CD8-positive, alpha-beta memory T cell (primary cell): Measurements from ENCODE around the gene ZNF189. TPM values are rescaled to one million over a fixed set of nuclear protein-coding genes. Genes with fewer than 3 reads are reported as not detected.

Experiments
- CTCF ChIA-PET: fragments of 350-600 bp; sonication (Branson Sonifier 250); formaldehyde crosslinking; loops from one replicate; lab custom pipeline; 2021; ENCODE audit warnings: antibody characterized with exemption; lab: Charles Lee
- POLR2A ChIA-PET: fragments of 350-600 bp; sonication (Branson Sonifier 250); formaldehyde crosslinking; loops from one replicate; lab custom pipeline; 2021; ENCODE audit warnings: antibody characterized with exemption; lab: Charles Lee
- DNase-seq, 5 donors: peaks; one replicate each; pipeline versions ENCODE4 v3.0.0 to v3.0.0-alpha.2; 2020 to 2022; ENCODE audit warnings: mixed read lengths in 1 of 5
- H3K27ac ChIP-seq: one replicate; pipeline ENCODE4 v1.7.0; 2013; ENCODE audit warnings: low read depth, mild to moderate bottlenecking, low read length, moderate library complexity
- H3K27me3 ChIP-seq: 2 replicates; pipeline ENCODE4 v1.7.0; 2013; ENCODE audit warnings: low read length, mild to moderate bottlenecking; ENCODE audit not compliant: insufficient read depth, poor library complexity, severe bottlenecking
- H3K36me3 ChIP-seq: 2 replicates; pipeline ENCODE4 v1.7.0; 2013; ENCODE audit warnings: mild to moderate bottlenecking, low read length, moderate library complexity; ENCODE audit not compliant: insufficient read depth
- H3K4me1 ChIP-seq: 2 replicates; pipeline ENCODE4 v1.7.0; 2013; ENCODE audit warnings: mild to moderate bottlenecking, low read length, moderate library complexity; ENCODE audit not compliant: insufficient read depth
- H3K4me3 ChIP-seq: 2 replicates; pipeline ENCODE4 v1.7.0; 2013; ENCODE audit warnings: mild to moderate bottlenecking, low read length
- H3K9me3 ChIP-seq: 2 replicates; pipeline ENCODE4 v1.7.0; 2013; ENCODE audit warnings: mild to moderate bottlenecking, low read length
- H3K27ac Mint-ChIP-seq, 8 donors: one replicate each; pipeline ENCODE4 v1.8.0; 2020 to 2021; ENCODE audit warnings: mixed read lengths in 8 of 8, mild to moderate bottlenecking in 6 of 8, inconsistent platforms in 3 of 8, moderate library complexity in 3 of 8
- H3K27me3 Mint-ChIP-seq, 2 donors: one replicate each; pipeline ENCODE4 v1.8.0; 2020 to 2021; ENCODE audit warnings: mixed read lengths in 2 of 2, mild to moderate bottlenecking in 1 of 2, moderate library complexity in 1 of 2
- H3K36me3 Mint-ChIP-seq, 3 donors: one replicate each; pipeline ENCODE4 v1.8.0; 2020 to 2021; ENCODE audit warnings: mixed read lengths in 3 of 3, inconsistent platforms in 1 of 3, mild to moderate bottlenecking in 1 of 3
- H3K4me1 Mint-ChIP-seq, 3 donors: one replicate each; pipeline ENCODE4 v1.8.0; 2020 to 2021; ENCODE audit warnings: mixed read lengths in 3 of 3, inconsistent platforms in 1 of 3, mild to moderate bottlenecking in 1 of 3
- H3K4me3 Mint-ChIP-seq, 7 donors: one replicate each; pipeline ENCODE4 v1.8.0; 2020 to 2021; ENCODE audit warnings: mixed read lengths in 7 of 7, mild to moderate bottlenecking in 6 of 7, moderate library complexity in 4 of 7, inconsistent platforms in 2 of 7
- H3K9me3 Mint-ChIP-seq, 5 donors: one replicate each; pipeline ENCODE4 v1.8.0; 2020 to 2022; ENCODE audit warnings: mixed read lengths in 5 of 5, mild to moderate bottlenecking in 3 of 5, moderate library complexity in 2 of 5, inconsistent platforms in 1 of 5
- polyA plus RNA-seq: library from polyadenylated mRNA; unstranded; fragments of 300-500 nt; fragmentation: Illumina TruSeq; gene quantifications from one replicate; pipeline ENCODE4 v1.2.3, GENCODE V29; 2021
- total RNA-seq, 2 experiments: library from RNA; stranded (reverse); gene quantifications; one replicate each; pipeline ENCODE4 v1.2.3, GENCODE V29; 2021

ZNF189 gene
- total and polyA plus RNA-seq, 3 experiments from 2014 or later, result 2.9 to 9.9 (median 9.7) TPM

- Mint-ChIP-seq H3K27me3 (no peaks in the 10 kb centered on the region), H3K4me3 (peak overlapping the region; percentile 96 to 100 (median 98)), H3K36me3 (peaks cover 38 to 78% (median 52%) of the 10 kb centered on the region in 3 donors), H3K9me3 (peaks cover 0 to 12% (median 5%) of the 10 kb centered on the region in 5 donors), H3K4me1 (peaks cover 75 to 84% (median 84%) of the 10 kb centered on the region in 3 donors), H3K27ac (peak overlapping the region in 7 of 8 donors; percentile 97 to 100 (median 100))
- no peak for DNase-seq
- ChIA-PET POLR2A (no interaction called here), CTCF (interaction anchor here (0.9 to 1.5 kb wide), 2 partner anchors 11 to 12 kb away, joined by 3 to 6 read pairs; no protein-coding TSS in a partner anchor)
- H3K27ac ChIP-seq, result peak overlapping the region; percentile 98
- H3K27me3 ChIP-seq, result no peaks in the 10 kb centered on the region
- peaks cover 50% of the 10 kb centered on the region for H3K4me1 ChIP-seq
- peak overlapping the region; percentile 93 for H3K4me3 ChIP-seq
- H3K36me3 ChIP-seq, result peaks cover 36% of the 10 kb centered on the region
- H3K9me3 ChIP-seq, result no peaks in the 10 kb centered on the region
These were observed 956 bp downstream of the ZNF189 start for GRCh38 chr9:101399643-101399970.

GRCh38 chr9:101400120-101400519 lies 1.5 kb downstream of the ZNF189 start:
- H3K36me3 Mint-ChIP-seq, result peaks cover 41 to 78% (median 54%) of the 10 kb centered on the region in 3 donors
- CTCF ChIA-PET, result interaction anchor here (0.9 to 1.3 kb wide), 2 partner anchors 12 to 130 kb away, joined by 3 to 4 read pairs; no protein-coding TSS in a partner anchor
- no peak for DNase-seq

GRCh38 chr9:101403516-101404285 lies 5.0 kb downstream of the ZNF189 start:
- H3K4me1 ChIP-seq, result peaks cover 24% of the 10 kb centered on the region
- H3K36me3 ChIP-seq, result peaks cover 64% of the 10 kb centered on the region
- ChIA-PET CTCF (no interaction called here), POLR2A (no interaction called here)
- H3K27ac Mint-ChIP-seq, result no peak overlapping the region
- no peak for DNase-seq
- H3K27ac ChIP-seq, result no peak overlapping the region
- H3K9me3 ChIP-seq, result peaks cover 19% of the 10 kb centered on the region
- no peak overlapping the region for H3K4me3 ChIP-seq
- peak overlapping the region in 1 of 7 donors; percentile 40 for H3K4me3 Mint-ChIP-seq
- H3K27me3 ChIP-seq, result no peaks in the 10 kb centered on the region
- H3K27me3 Mint-ChIP-seq, result no peaks in the 10 kb centered on the region
- H3K36me3 Mint-ChIP-seq, result peaks cover 68 to 85% (median 83%) of the 10 kb centered on the region in 3 donors
- peaks cover 39 to 47% (median 44%) of the 10 kb centered on the region in 3 donors for H3K4me1 Mint-ChIP-seq
- peaks cover 33 to 46% (median 41%) of the 10 kb centered on the region in 5 donors for H3K9me3 Mint-ChIP-seq

More at GRCh38 chr9:101400120-101400519, 1.5 kb downstream of the ZNF189 start:
- Histone ChIP-seq H3K27me3 (no peaks in the 10 kb centered on the region), H3K4me1 (peaks cover 46% of the 10 kb centered on the region), H3K4me3 (no peak overlapping the region), H3K9me3 (peaks cover 5% of the 10 kb centered on the region), H3K36me3 (peaks cover 41% of the 10 kb centered on the region), H3K27ac (no peak overlapping the region)
- peak overlapping the region in 7 of 8 donors; percentile 8 to 100 (median 70) for H3K27ac Mint-ChIP-seq
- POLR2A ChIA-PET, result no interaction called here
- peaks cover 3 to 18% (median 10%) of the 10 kb centered on the region in 5 donors for H3K9me3 Mint-ChIP-seq
- H3K4me3 Mint-ChIP-seq, result peak overlapping the region; percentile 96 to 100 (median 98)
- H3K27me3 Mint-ChIP-seq, result no peaks in the 10 kb centered on the region
- H3K4me1 Mint-ChIP-seq, result peaks cover 69 to 79% (median 79%) of the 10 kb centered on the region in 3 donors

GRCh38 chr9:101408374-101409078 lies 9.9 kb downstream of the ZNF189 start:
- Mint-ChIP-seq H3K4me3 (no peak overlapping the region), H3K27me3 (no peaks in the 10 kb centered on the region), H3K9me3 (peaks cover 59 to 89% (median 79%) of the 10 kb centered on the region in 5 donors), H3K4me1 (peaks cover 1 to 5% (median 4%) of the 10 kb centered on the region in 3 donors), H3K36me3 (peaks cover 52 to 85% (median 75%) of the 10 kb centered on the region in 3 donors), H3K27ac (no peak overlapping the region)
- ChIA-PET CTCF (interaction anchor here (1.0 kb wide), 1 partner anchor 10 kb away, joined by 3 read pairs; the partner anchor contains the start of genes MRPL50 and ZNF189), POLR2A (no interaction called here)
- Histone ChIP-seq H3K9me3 (peaks cover 52% of the 10 kb centered on the region), H3K27ac (no peak overlapping the region), H3K4me1 (no peaks in the 10 kb centered on the region), H3K36me3 (peaks cover 46% of the 10 kb centered on the region), H3K4me3 (peak overlapping the region; percentile 1), H3K27me3 (no peaks in the 10 kb centered on the region)
- no peak for DNase-seq

GRCh38 chr9:101409079-101409477 lies 10.4 kb downstream of the ZNF189 start:
- ChIA-PET CTCF (interaction anchor here (1.0 kb wide), 1 partner anchor 11 kb away, joined by 3 read pairs; the partner anchor contains the start of genes MRPL50 and ZNF189), POLR2A (no interaction called here)
- peaks cover 55% of the 10 kb centered on the region for H3K9me3 ChIP-seq
- H3K27ac ChIP-seq, result no peak overlapping the region
- no peak overlapping the region for H3K4me3 Mint-ChIP-seq
- H3K36me3 Mint-ChIP-seq, result peaks cover 50 to 84% (median 73%) of the 10 kb centered on the region in 3 donors
- H3K36me3 ChIP-seq, result peaks cover 41% of the 10 kb centered on the region
- no peaks in the 10 kb centered on the region for H3K4me1 ChIP-seq
- H3K4me3 ChIP-seq, result peak overlapping the region; percentile 9
- no peak overlapping the region for H3K27ac Mint-ChIP-seq
- H3K27me3 ChIP-seq, result no peaks in the 10 kb centered on the region
- DNase-seq, result no peak
- peaks cover 0 to 1% (median 0%) of the 10 kb centered on the region in 3 donors for H3K4me1 Mint-ChIP-seq
- no peaks in the 10 kb centered on the region for H3K27me3 Mint-ChIP-seq
- peaks cover 57 to 91% (median 83%) of the 10 kb centered on the region in 5 donors for H3K9me3 Mint-ChIP-seq

- no peak for DNase-seq
- no peak overlapping the region for H3K27ac ChIP-seq
- no peaks in the 10 kb centered on the region for H3K36me3 ChIP-seq
- H3K4me1 Mint-ChIP-seq, result no peaks in the 10 kb centered on the region
- H3K9me3 ChIP-seq, result peaks cover 25% of the 10 kb centered on the region
- H3K27me3 ChIP-seq, result no peaks in the 10 kb centered on the region
- H3K4me3 Mint-ChIP-seq, result no peak overlapping the region
- no peak overlapping the region for H3K27ac Mint-ChIP-seq
- H3K36me3 Mint-ChIP-seq, result peaks cover 15 to 64% (median 28%) of the 10 kb centered on the region in 3 donors
- no peak overlapping the region for H3K4me3 ChIP-seq
- POLR2A ChIA-PET, result no interaction called here
- CTCF ChIA-PET, result no interaction called here
- peaks cover 0 to 3% of the 10 kb centered on the region in 2 donors for H3K27me3 Mint-ChIP-seq
- peaks cover 48 to 91% (median 76%) of the 10 kb centered on the region in 5 donors for H3K9me3 Mint-ChIP-seq
- H3K4me1 ChIP-seq, result no peaks in the 10 kb centered on the region
These were observed 16.2 kb downstream of the ZNF189 start for GRCh38 chr9:101414839-101415238.

GRCh38 chr9:101415578-101415977 lies 16.9 kb downstream of the ZNF189 start:
- Mint-ChIP-seq H3K4me3 (no peak overlapping the region), H3K27me3 (peaks cover 0 to 3% of the 10 kb centered on the region in 2 donors), H3K27ac (no peak overlapping the region), H3K36me3 (peaks cover 15 to 66% (median 27%) of the 10 kb centered on the region in 3 donors), H3K4me1 (no peaks in the 10 kb centered on the region), H3K9me3 (peaks cover 48 to 89% (median 69%) of the 10 kb centered on the region in 5 donors)
- no peak overlapping the region for H3K4me3 ChIP-seq
- H3K27me3 ChIP-seq, result no peaks in the 10 kb centered on the region
- peaks cover 21% of the 10 kb centered on the region for H3K9me3 ChIP-seq
- no peak overlapping the region for H3K27ac ChIP-seq
- ChIA-PET CTCF (no interaction called here), POLR2A (no interaction called here)
- no peak for DNase-seq
- no peaks in the 10 kb centered on the region for H3K36me3 ChIP-seq
- H3K4me1 ChIP-seq, result no peaks in the 10 kb centered on the region
